HG02798 (cell line): Measurements from ENCODE around the gene CABS1.

ENCODE experiments used
- ATAC-seq: cut with Tn5 transposase; IDR thresholded peaks from one replicate; pipeline ENCODE4 v1.9.1; 2021; ENCODE audit warnings: mild to moderate bottlenecking; ENCODE audit not compliant: unreplicated experiment, poor library complexity

CABS1 gene

GRCh38 chr4:70380578-70380977, 45.8 kb downstream of the CABS1 start:
- no peak for ATAC-seq

DNA sequence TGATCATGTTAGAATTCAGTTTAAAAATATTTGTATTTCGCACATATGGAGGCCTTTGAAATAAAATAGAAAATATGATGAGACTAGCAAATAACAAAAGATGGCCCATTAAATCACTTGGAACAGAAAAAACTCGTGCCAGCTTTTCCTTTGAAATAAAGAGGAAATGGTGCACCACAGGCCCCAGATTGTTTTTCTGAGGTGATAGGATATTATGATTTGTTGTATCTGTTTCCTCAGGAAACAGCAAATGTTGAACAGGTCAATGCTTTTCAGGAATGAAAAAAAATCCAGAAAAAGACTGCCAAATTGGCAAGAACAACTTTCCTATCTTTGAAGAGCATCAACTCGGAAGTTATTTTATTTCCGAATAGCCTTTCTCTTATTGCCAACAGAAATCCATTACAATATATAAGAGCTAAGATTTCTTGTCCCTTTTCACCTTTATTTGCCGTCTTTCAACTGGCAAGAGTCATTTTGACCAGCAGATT, 48.0 kb downstream of the CABS1 start, which contains the start of gene SMR3B:
Gene SMR3B, plus strand, starts transcription at position 441 of the 491 bp plus-strand sequence. CDS start 1,380 bp downstream, outside the sequence.
- no peak for ATAC-seq
